Endodermal cell (in vitro differentiated cells): Measurements from ENCODE around the gene ITGB1. TPM values are rescaled to one million over a fixed set of nuclear protein-coding genes. Genes with fewer than 3 reads are reported as not detected.

Experiments used
- DNase-seq: peaks from one replicate; pipeline ENCODE4 v3.0.0-alpha.2; 2017
- H3K27ac ChIP-seq: 2 replicates; pipeline ENCODE4 v1.5.1; 2013; ENCODE audit warnings: mild to moderate bottlenecking, low read depth, low read length, moderate library complexity
- H3K27me3 ChIP-seq: 2 replicates; pipeline ENCODE4 v1.6.1; 2013; ENCODE audit warnings: mild to moderate bottlenecking, low read length, moderate library complexity; ENCODE audit not compliant: insufficient read depth, control insufficient read depth, poor library complexity, severe bottlenecking
- H3K36me3 ChIP-seq: 2 replicates; pipeline ENCODE4 v1.7.0; 2013; ENCODE audit warnings: mild to moderate bottlenecking, low read length, moderate library complexity; ENCODE audit not compliant: control insufficient read depth, insufficient read depth
- H3K4me1 ChIP-seq: one replicate; pipeline ENCODE4 v1.7.0; 2013; ENCODE audit warnings: low read length; ENCODE audit not compliant: control insufficient read depth, insufficient read depth
- H3K4me3 ChIP-seq: 2 replicates; pipeline ENCODE4 v1.5.1; 2013; ENCODE audit warnings: mild to moderate bottlenecking, low read length, moderate library complexity
- H3K9ac ChIP-seq: 2 replicates; pipeline ENCODE4 v1.6.1; 2013; ENCODE audit warnings: mild to moderate bottlenecking, low read length, moderate library complexity; ENCODE audit not compliant: poor library complexity, severe bottlenecking; ENCODE audit errors: extremely low read depth
- H3K9me3 ChIP-seq: 2 replicates; pipeline ENCODE4 v1.6.1; 2013; ENCODE audit warnings: mild to moderate bottlenecking, low read length, moderate library complexity; ENCODE audit not compliant: control insufficient read depth
- H3K27ac Mint-ChIP-seq: 2 replicates; pipeline ENCODE4 v1.8.0; 2020; ENCODE audit warnings: mixed read lengths
- H3K27me3 Mint-ChIP-seq: 2 replicates; pipeline ENCODE4 v1.8.0; 2021; ENCODE audit warnings: mild to moderate bottlenecking, mixed read lengths; ENCODE audit not compliant: insufficient read depth
- H3K36me3 Mint-ChIP-seq: 2 replicates; pipeline ENCODE4 v1.8.0; 2020; ENCODE audit warnings: low read depth, mixed read lengths
- H3K4me1 Mint-ChIP-seq: 2 replicates; pipeline ENCODE4 v1.8.0; 2020; ENCODE audit warnings: mixed read lengths
- H3K4me3 Mint-ChIP-seq: 2 replicates; pipeline ENCODE4 v1.8.0; 2020; ENCODE audit warnings: mild to moderate bottlenecking, moderate library complexity, mixed read lengths
- H3K9me3 Mint-ChIP-seq: 2 replicates; pipeline ENCODE4 v1.8.0; 2020; ENCODE audit warnings: mild to moderate bottlenecking, mixed read lengths
- CTCF ChIP-seq: fragments of 200-600 bp; sonication (generic); conservative IDR thresholded peaks from 2 replicates; pipeline ENCODE4 v1.5.0; 2021; ENCODE audit warnings: antibody characterized with exemption, mild to moderate bottlenecking
- WGBS, 2 experiments: methylation state at CpG; one replicate each; pipeline versions ENCODE4 v1.1.5 to v1.1.7; 2013; ENCODE audit warnings: missing lambda C conversion rate in 2 of 2, mixed read lengths in 1 of 2; ENCODE audit not compliant: insufficient coverage in 1 of 2, insufficient read length in 1 of 2; 5-methylcytosine and 5-hydroxymethylcytosine counted together
- total RNA-seq, 2 donors: library from RNA; stranded (reverse); fragmentation: NEBNext Ultra II Directional in 1 of 2; extraction: Animal tissue kit (Norgen Biotek cat#: 25700) in 1 of 2; gene quantifications; 2 replicates in 1 of 2; 3 replicates in 1 of 2; pipeline ENCODE4 v1.2.1, GENCODE V29; 2021

Gene ITGB1
- total RNA-seq, 2 donors from 2014 or later: 239 to 285 TPM

GRCh38 chr10:32970910-32971309, 12.9 kb upstream of the ITGB1 start:
- H3K27ac ChIP-seq: no peak overlapping the region
- Mint-ChIP-seq H3K4me1 (peaks cover 22% of the 10 kb centered on the region), H3K27me3 (no peaks in the 10 kb centered on the region), H3K36me3 (peaks cover 3% of the 10 kb centered on the region), H3K4me3 (no peak overlapping the region), H3K9me3 (peaks cover 9% of the 10 kb centered on the region), H3K27ac (no peak overlapping the region)
- H3K27me3 ChIP-seq: no peaks in the 10 kb centered on the region
- no peaks in the 10 kb centered on the region for H3K36me3 ChIP-seq
- no peak overlapping the region for H3K9ac ChIP-seq
- no peak for DNase-seq
- no peak for TF ChIP-seq CTCF
- no peaks in the 10 kb centered on the region for H3K9me3 ChIP-seq
- H3K4me3 ChIP-seq: no peak overlapping the region
- 67 to 90% methylated on average over 1 to 2 of the region's 2 CpGs for WGBS, 2 experiments
- H3K4me1 ChIP-seq: no peaks in the 10 kb centered on the region

GRCh38 chr10:32964270-32964669, 6.2 kb upstream of the ITGB1 start:
- no peaks in the 10 kb centered on the region for H3K27me3 Mint-ChIP-seq
- no peaks in the 10 kb centered on the region for H3K9me3 ChIP-seq
- no peak for DNase-seq
- no peak overlapping the region for H3K27ac Mint-ChIP-seq
- 97% methylated on average over 3 of the region's 3 CpGs; no CpG with 5 or more reads in 1 of the 2 experiments for WGBS, 2 experiments
- H3K4me3 ChIP-seq: no peak overlapping the region
- H3K27me3 ChIP-seq: no peaks in the 10 kb centered on the region
- H3K27ac ChIP-seq: no peak overlapping the region
- H3K4me3 Mint-ChIP-seq: no peak overlapping the region
- H3K4me1 Mint-ChIP-seq: peaks cover 24% of the 10 kb centered on the region
- TF ChIP-seq CTCF: no peak
- H3K36me3 Mint-ChIP-seq: peaks cover 3% of the 10 kb centered on the region
- H3K9me3 Mint-ChIP-seq: peaks cover 3% of the 10 kb centered on the region
- H3K36me3 ChIP-seq: no peaks in the 10 kb centered on the region
- peaks cover 6% of the 10 kb centered on the region for H3K4me1 ChIP-seq
- no peak overlapping the region for H3K9ac ChIP-seq

GRCh38 chr10:32963096-32963495, 5.1 kb upstream of the ITGB1 start:
- H3K36me3 Mint-ChIP-seq: peaks cover 3% of the 10 kb centered on the region
- Histone ChIP-seq H3K27me3 (no peaks in the 10 kb centered on the region), H3K9ac (no peak overlapping the region), H3K4me1 (peaks cover 6% of the 10 kb centered on the region), H3K4me3 (no peak overlapping the region), H3K27ac (no peak overlapping the region), H3K9me3 (no peaks in the 10 kb centered on the region), H3K36me3 (no peaks in the 10 kb centered on the region)
- H3K4me1 Mint-ChIP-seq: peaks cover 30% of the 10 kb centered on the region
- 93% methylated on average over 3 of the region's 3 CpGs; no CpG with 5 or more reads in 1 of the 2 experiments for WGBS, 2 experiments
- H3K9me3 Mint-ChIP-seq: peaks cover 3% of the 10 kb centered on the region
- no peak overlapping the region for H3K27ac Mint-ChIP-seq
- no peak for TF ChIP-seq CTCF
- H3K27me3 Mint-ChIP-seq: no peaks in the 10 kb centered on the region
- DNase-seq: no peak
- no peak overlapping the region for H3K4me3 Mint-ChIP-seq
